IMR-90 (cell line): ENCODE data around the gene GGA2.

Source experiments
- CTCF ChIP-seq: conservative IDR thresholded peaks from 2 replicates; pipeline ENCODE4 v1.5.1; 2012; ENCODE audit warnings: mild to moderate bottlenecking, low read depth, low read length, improper control_type of control experiment
- ELK1 ChIP-seq: fragments of 150-350 bp; IDR thresholded peaks from 2 replicates; pipeline ENCODE4 v1.6.1; 2016; ENCODE audit warnings: low read depth, mild to moderate bottlenecking, low read length, moderate library complexity, borderline replicate concordance
- POLR2A ChIP-seq: IDR thresholded peaks from 2 replicates; pipeline ENCODE4 v1.6.1; 2012; ENCODE audit warnings: mild to moderate bottlenecking, low read depth, low read length
- RAD21 ChIP-seq: IDR thresholded peaks from 2 replicates; pipeline ENCODE4 v1.6.1; 2012; ENCODE audit warnings: low read length, improper control_type of control experiment
- RCOR1 ChIP-seq: IDR thresholded peaks from 2 replicates; pipeline ENCODE4 v1.6.1; 2012; ENCODE audit warnings: mild to moderate bottlenecking, low read length, improper control_type of control experiment; ENCODE audit not compliant: insufficient replicate concordance
- SMC3 ChIP-seq: fragments of 150-350 bp; IDR thresholded peaks from 2 replicates; pipeline ENCODE4 v1.6.1; 2016; ENCODE audit warnings: low read depth, mild to moderate bottlenecking, antibody characterized with exemption, low read length, moderate library complexity

- no peak for TF ChIP-seq ELK1
- TF ChIP-seq CTCF: no peak
- TF ChIP-seq SMC3: no peak
- no peak for TF ChIP-seq POLR2A
- no peak for TF ChIP-seq RAD21
- TF ChIP-seq RCOR1: peak; percentile 87
Observed at GRCh38 chr16:23504453-23505179, 5.7 kb downstream of the GGA2 start.
